Heart left ventricle (tissue), 13 donors: Measurements from ENCODE around the gene CHRNA1.

Experiments
- CTCF ChIP-seq, 12 donors: fragments of 200-600 bp; sonication (generic) in 4 of 12; IDR thresholded peaks; one replicate each; pipeline versions ENCODE4 v1.5.0 to v1.8.0; 2018 to 2022; ENCODE audit warnings: antibody characterized with exemption in 12 of 12, mild to moderate bottlenecking in 5 of 12
- POLR2A ChIP-seq, 2 donors: fragments of 450-650 bp; IDR thresholded peaks; one replicate each; pipeline ENCODE4 v1.6.1; 2017; ENCODE audit warnings: antibody characterized with exemption in 2 of 2, mild to moderate bottlenecking in 2 of 2, moderate library complexity in 2 of 2
- donor health status: ischemic (EF 13 %, LVEDD 7.1; RV severe dilation, severe dysfunction).
- donor health status: DM: no; HTN: yes; CAD: no.
- donor health status: DM: no; HTN: no; CAD: no.
- donor health status: ischemic (EF 25% LVEDD 6.9; RV normal size, moderate dysfunction).
- donor health status: ischemic (EF 25% LVEDD 5.7; RV mildly dilated, moderate dysfunction).
- donor health status: ischemic (EF 35%, LVEDD 5.7; RV mildly dilated, moderate dysfunction).
- donor health status: nonischemic (EF 11% LVEDD 7.7; RV severe dilation, severe dysfunction).
- donor health status: DM: yes; HTN: yes; CAD: no.
- donor health status: PGD.
- donor health status: ischemic (EF 29% LVEDD 5.4; RV normal size, mild dysfunction).
- donor health status: nonischemic (EF 23%, LVEDD 6.1; RV moderate dilation, normal function).

GRCh38 chr2:174784909-174785308 is 20.6 kb upstream of the CHRNA1 start:
- no peak for TF ChIP-seq POLR2A (IDR thresholded peaks at IDR 0.05)
- TF ChIP-seq CTCF (IDR thresholded peaks at IDR 0.05): no peak
